Mucosa of stomach (tissue), 1 donor: ENCODE results near the gene RANBP10.

ENCODE experiments used
- H3K27me3 ChIP-seq: one replicate; pipeline ENCODE4 v1.7.0; 2013; ENCODE audit warnings: mild to moderate bottlenecking, low read length; ENCODE audit not compliant: control insufficient read depth, insufficient read depth
- H3K36me3 ChIP-seq: one replicate; pipeline ENCODE4 v1.7.0; 2013; ENCODE audit warnings: low read length; ENCODE audit not compliant: control insufficient read depth, insufficient read depth
- H3K4me1 ChIP-seq: one replicate; pipeline ENCODE4 v1.7.0; 2013; ENCODE audit warnings: mild to moderate bottlenecking, low read length; ENCODE audit not compliant: control insufficient read depth, insufficient read depth
- H3K4me3 ChIP-seq: one replicate; pipeline ENCODE4 v1.7.0; 2013; ENCODE audit warnings: low read length
- H3K9ac ChIP-seq: one replicate; pipeline ENCODE4 v1.7.0; 2013; ENCODE audit warnings: mild to moderate bottlenecking, low read length, moderate library complexity
- H3K9me3 ChIP-seq: one replicate; pipeline ENCODE4 v1.7.0; 2013; ENCODE audit warnings: mild to moderate bottlenecking, low read length, moderate library complexity; ENCODE audit not compliant: control insufficient read depth
- donor health status: Pancreatic carcinoma.

RANBP10 gene

DNA sequence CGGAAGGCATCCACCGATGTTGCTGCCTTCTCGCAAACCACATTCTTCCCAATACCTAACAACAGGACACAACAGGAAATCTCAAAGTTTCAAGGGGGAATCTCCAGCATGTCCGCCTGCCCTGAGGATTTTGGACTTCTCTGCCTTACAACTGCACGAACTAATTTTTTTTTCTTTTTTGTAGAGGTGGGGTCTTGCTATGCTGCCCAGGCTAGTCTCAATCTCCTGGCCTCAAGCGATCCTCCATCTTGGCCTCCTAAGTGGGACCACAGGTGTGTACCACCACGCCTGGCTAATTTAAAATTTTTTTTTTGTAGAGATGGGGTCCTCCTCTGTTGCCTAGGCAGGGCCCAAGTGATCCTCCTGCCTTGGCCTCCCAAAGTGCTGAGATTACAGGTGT is 130.4 kb downstream of the RANBP10 start:
- Histone ChIP-seq H3K9ac (no peak overlapping the region), H3K9me3 (no peaks in the 10 kb centered on the region), H3K4me1 (peaks cover 28% of the 10 kb centered on the region), H3K36me3 (no peaks in the 10 kb centered on the region), H3K4me3 (no peak overlapping the region), H3K27me3 (no peaks in the 10 kb centered on the region)

DNA sequence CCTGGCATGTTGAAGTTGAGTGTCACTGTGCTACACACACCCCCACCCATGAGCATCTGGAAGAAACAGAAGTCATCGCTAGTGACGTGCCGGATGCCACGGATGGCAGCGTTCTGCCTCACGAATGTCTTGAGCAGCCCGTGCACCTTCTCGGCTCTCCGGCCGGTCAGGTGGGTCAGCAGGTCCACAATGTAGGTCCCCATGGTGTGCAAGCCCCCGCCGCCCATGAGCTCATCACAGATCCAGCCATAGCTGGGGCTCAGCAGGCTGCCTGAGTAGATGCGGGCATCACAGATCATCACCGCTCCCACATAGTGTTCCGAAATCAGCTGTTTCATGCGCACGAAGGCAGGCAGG is 130.8 kb downstream of the RANBP10 start:
- H3K36me3 ChIP-seq, result no peaks in the 10 kb centered on the region
- H3K9ac ChIP-seq, result no peak overlapping the region
- H3K9me3 ChIP-seq, result no peaks in the 10 kb centered on the region
- H3K4me3 ChIP-seq, result no peak overlapping the region
- H3K27me3 ChIP-seq, result no peaks in the 10 kb centered on the region
- H3K4me1 ChIP-seq, result peaks cover 28% of the 10 kb centered on the region

DNA sequence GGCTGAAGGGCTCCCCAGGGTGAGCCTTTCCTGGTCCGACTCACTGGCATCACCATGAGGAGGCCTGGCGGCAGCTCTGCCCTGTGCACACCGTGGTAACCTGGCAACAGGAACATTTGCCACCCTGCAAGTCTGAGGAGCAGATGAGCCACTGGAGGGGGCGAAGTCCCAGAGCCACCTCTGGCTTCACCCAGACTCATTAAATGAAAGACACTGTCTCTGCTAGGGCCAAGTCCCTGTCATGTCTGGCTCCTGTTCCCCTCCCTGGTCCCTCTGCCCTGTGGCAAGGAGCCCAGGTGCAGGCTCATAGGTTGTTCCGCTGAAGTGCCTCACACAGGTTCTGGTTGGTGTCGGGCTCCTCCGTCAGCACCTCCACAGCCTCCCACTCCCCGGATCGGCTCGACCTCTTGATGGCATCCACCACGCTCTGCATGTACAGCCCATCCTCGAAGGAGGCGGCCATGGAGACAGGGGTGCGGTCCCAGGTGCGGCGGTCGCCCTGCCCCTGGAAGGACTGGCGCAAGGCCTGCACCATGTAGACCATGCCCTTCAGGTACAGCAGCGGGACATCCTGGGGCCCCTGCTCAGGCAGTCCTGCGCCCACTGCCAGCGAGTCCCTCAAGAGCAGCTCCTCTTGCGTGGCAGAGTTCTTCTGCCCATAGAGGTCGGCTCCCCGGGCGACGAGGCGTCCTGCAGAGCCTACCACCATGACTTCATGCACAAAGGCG is 131.3 kb downstream of the RANBP10 start:
- Histone ChIP-seq H3K9me3 (no peaks in the 10 kb centered on the region), H3K4me3 (no peak overlapping the region), H3K36me3 (no peaks in the 10 kb centered on the region), H3K4me1 (peaks cover 28% of the 10 kb centered on the region), H3K27me3 (no peaks in the 10 kb centered on the region), H3K9ac (no peak overlapping the region)

DNA sequence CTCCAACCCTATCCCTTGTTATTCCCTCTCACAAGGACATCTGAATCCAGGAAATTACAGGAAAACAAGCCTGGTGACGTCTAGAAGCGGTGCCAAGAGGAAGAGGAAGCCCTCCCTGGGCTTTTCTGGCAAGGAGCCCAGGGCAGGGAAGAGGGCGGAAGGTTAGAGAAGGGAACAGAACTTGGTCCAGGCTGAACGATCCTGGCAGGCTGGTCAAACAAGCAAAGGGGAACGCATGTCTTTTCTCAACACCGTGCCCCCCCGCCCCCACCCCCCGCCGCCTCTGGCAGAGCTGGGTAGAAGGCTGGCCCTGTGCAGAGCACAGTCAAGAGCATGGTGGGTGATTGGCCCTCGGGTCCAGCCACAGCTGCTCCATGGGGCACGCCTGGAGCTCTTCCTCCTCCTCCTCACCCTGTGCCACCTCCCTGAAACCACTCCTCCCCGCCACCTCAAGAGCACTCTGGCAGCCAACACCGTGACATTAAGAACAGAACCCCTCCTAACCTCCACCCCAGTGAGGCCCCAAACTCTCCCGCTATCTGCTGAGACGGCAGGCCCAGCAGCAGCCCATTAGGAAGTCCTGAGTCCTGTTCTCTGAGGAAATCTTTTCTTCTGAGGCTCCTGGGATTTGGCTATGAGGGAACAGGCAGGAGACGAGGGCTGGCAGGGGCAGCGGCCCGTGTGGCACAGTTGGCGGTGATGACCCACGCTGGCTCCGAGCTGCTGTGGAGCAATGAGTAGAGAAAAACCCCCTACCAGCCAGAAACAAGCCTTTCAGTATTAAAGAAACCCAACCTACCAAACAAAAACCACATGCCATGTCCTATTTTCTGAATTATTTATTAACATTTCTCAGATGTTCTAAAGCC is 132.4 kb downstream of the RANBP10 start:
- Histone ChIP-seq H3K27me3 (no peaks in the 10 kb centered on the region), H3K4me3 (no peak overlapping the region), H3K4me1 (peaks cover 28% of the 10 kb centered on the region), H3K36me3 (no peaks in the 10 kb centered on the region), H3K9ac (no peak overlapping the region), H3K9me3 (no peaks in the 10 kb centered on the region)
